IMR-90 (cell line): ENCODE data around the gene MLH3.

ENCODE experiments used
- BHLHE40 ChIP-seq: fragments of 150-350 bp; IDR thresholded peaks from 2 replicates; pipeline ENCODE4 v1.6.1; 2016; ENCODE audit warnings: mild to moderate bottlenecking, low read depth, low read length
- CEBPB ChIP-seq: IDR thresholded peaks from 2 replicates; pipeline ENCODE4 v1.6.1; 2012; ENCODE audit warnings: low read depth, low read length, improper control_type of control experiment
- CHD1 ChIP-seq: IDR thresholded peaks from 2 replicates; pipeline ENCODE4 v1.6.1; 2012; ENCODE audit warnings: low read depth, low read length, improper control_type of control experiment
- FOS ChIP-seq: fragments of 150-350 bp; IDR thresholded peaks from 2 replicates; pipeline ENCODE4 v1.6.1; 2016; ENCODE audit warnings: low read depth, low read length
- MAFK ChIP-seq: IDR thresholded peaks from 2 replicates; pipeline ENCODE4 v1.6.1; 2012; ENCODE audit warnings: low read depth, low read length, improper control_type of control experiment
- POLR2A ChIP-seq: IDR thresholded peaks from 2 replicates; pipeline ENCODE4 v1.6.1; 2012; ENCODE audit warnings: mild to moderate bottlenecking, low read depth, low read length
- RAD21 ChIP-seq: IDR thresholded peaks from 2 replicates; pipeline ENCODE4 v1.6.1; 2012; ENCODE audit warnings: low read length, improper control_type of control experiment
- SMC3 ChIP-seq: fragments of 150-350 bp; IDR thresholded peaks from 2 replicates; pipeline ENCODE4 v1.6.1; 2016; ENCODE audit warnings: low read depth, mild to moderate bottlenecking, antibody characterized with exemption, low read length, moderate library complexity
- TF ChIP-seq, protein P1 (sequence below): conservative IDR thresholded peaks from 2 replicates; pipeline ENCODE4 v1.5.1; 2012; ENCODE audit warnings: mild to moderate bottlenecking, low read depth, low read length, improper control_type of control experiment
- TF ChIP-seq, protein P2 (sequence below): fragments of 150-350 bp; IDR thresholded peaks from 2 replicates; pipeline ENCODE4 v1.6.1; 2017; ENCODE audit warnings: mild to moderate bottlenecking, antibody characterized with exemption, low read length, low read depth

DNA sequence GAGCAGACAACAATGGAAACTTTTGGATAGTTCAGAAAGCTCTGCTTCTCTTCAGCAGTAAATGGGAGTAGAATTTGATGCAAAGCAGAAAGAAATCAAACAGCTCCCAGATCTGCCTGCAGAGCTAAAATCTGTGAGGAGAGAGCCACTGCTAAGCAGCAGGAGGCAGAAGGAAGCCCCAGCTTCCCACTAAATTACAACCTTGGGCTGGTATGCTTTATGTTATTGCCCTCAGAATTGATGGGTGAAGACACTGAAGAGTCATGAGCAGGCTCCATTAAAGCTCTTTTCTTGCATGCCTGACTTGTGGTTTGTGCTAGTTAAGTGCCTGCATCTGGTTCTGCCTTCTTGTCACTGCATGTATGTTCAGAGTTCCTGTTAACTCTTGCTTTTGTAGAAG is 26.5 kb upstream of the MLH3 start:
- TF ChIP-seq, protein P1, sequence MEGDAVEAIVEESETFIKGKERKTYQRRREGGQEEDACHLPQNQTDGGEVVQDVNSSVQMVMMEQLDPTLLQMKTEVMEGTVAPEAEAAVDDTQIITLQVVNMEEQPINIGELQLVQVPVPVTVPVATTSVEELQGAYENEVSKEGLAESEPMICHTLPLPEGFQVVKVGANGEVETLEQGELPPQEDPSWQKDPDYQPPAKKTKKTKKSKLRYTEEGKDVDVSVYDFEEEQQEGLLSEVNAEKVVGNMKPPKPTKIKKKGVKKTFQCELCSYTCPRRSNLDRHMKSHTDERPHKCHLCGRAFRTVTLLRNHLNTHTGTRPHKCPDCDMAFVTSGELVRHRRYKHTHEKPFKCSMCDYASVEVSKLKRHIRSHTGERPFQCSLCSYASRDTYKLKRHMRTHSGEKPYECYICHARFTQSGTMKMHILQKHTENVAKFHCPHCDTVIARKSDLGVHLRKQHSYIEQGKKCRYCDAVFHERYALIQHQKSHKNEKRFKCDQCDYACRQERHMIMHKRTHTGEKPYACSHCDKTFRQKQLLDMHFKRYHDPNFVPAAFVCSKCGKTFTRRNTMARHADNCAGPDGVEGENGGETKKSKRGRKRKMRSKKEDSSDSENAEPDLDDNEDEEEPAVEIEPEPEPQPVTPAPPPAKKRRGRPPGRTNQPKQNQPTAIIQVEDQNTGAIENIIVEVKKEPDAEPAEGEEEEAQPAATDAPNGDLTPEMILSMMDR, result no peak
- TF ChIP-seq FOS (no peak), CHD1 (no peak), BHLHE40 (no peak), POLR2A (no peak), SMC3 (no peak), CEBPB (no peak), RAD21 (no peak), MAFK (no peak)
- TF ChIP-seq, protein P2, sequence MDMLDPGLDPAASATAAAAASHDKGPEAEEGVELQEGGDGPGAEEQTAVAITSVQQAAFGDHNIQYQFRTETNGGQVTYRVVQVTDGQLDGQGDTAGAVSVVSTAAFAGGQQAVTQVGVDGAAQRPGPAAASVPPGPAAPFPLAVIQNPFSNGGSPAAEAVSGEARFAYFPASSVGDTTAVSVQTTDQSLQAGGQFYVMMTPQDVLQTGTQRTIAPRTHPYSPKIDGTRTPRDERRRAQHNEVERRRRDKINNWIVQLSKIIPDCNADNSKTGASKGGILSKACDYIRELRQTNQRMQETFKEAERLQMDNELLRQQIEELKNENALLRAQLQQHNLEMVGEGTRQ, result no peak
